ENCODE results near the gene PRKD3.
"Not testable (repeated sequence)": the region's sequence is repeated elsewhere in the genome, so short reads cannot be mapped to it uniquely, and the experiment has no call there.

Gene PRKD3

DNA sequence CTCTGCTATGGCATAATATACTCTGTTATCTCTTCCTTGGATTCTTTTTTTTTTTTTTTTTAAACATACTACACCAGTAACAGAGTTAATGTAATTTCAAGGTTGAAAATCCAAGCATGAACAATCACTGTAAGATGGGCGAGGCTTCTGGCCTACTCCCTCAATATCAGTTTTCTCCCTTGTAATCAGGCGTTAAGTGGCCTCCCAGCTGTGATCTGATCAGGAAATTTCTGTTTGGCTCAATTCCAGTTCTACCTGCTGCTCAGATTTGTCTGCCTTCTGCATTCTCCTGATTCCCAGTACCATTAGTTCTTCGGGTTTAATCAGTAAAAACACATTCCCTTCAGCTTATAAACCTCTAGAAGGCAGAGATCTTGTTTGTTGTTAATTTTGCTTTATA, 18.6 kb downstream of the PRKD3 start:
- DNase-seq: no peak

DNA sequence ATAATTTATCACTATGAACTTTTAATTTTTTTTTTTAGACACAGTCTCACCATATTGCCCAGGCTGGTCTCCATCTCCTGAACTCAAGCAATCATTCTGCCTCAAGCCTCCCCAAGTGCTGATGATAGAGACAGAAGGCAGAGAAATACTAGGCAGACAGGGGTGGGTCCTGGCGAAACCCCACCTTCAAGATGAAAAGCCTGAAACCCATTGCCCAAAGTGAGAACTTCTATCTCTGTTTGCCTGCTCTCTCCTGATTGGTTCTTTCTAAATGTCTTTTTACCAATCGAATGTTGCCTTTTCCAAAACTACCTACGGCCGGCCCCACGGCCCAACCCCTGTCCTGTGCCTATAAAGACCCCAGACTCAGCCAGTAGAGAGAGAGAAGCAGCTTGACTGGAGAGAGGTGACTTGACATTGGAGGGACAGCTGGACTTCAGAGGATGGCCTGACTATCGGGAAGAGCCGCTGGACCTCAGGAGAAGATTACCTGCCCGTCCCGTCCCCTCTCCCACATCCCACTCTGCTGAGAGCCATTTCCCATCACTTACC, 21.9 kb downstream of the PRKD3 start:
- no peak for DNase-seq

DNA sequence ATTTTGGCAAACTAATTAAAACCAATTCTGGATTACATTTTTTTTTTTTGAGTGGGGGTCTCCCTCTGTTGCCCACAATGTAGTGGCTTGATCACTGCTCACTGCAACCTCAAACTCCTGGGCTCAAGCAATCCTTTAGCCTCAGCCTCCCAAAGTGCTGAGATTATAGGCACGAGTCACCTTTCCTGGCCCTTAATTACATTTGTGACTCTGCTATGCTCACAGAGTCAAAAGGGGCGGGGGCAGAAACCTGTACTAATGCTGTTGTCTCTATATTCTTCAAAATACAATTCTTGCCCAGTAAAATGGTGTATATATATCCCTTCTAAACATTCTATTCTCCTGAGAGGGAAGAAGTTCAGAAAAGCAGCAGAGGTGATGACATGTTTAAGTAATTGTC, 23.2 kb downstream of the PRKD3 start:
- DNase-seq: no peak

DNA sequence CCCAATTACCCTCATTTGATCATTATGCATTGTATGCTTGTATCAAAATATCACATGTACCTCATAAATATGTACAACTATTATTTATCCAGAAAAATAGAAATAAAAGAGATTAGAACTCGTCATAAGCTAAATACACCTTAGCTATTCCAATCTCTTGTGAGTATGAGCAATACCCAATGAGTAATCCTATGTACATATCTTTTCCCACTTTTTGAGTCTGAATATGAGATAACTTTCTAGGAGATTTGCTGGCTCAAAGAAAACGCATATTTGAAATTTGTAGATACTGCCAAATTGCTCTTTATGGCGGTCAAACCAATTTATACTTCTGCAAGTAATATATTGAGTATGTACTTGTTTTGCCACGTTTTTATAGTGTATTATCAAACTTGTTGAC, 24.1 kb downstream of the PRKD3 start:
- DNase-seq: no peak

DNA sequence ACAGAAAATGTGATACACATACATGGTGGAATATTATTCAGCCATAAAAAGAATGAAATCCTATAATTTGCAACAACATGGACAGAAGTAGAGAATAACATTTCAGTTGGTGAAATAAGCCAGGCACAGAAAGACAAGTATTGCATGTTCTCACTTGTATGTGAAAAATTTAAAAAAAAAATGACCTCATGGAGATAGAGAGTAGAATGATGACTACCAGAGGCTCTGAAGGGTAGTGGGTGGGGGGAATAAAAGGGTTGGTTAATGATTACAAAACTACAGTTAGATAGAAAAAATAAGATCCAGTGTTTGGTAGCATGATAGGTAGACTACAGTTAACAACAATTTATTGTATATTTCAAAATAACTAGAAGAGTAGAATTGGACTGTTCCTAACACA, 24.5 kb downstream of the PRKD3 start:
- no peak for DNase-seq

DNA sequence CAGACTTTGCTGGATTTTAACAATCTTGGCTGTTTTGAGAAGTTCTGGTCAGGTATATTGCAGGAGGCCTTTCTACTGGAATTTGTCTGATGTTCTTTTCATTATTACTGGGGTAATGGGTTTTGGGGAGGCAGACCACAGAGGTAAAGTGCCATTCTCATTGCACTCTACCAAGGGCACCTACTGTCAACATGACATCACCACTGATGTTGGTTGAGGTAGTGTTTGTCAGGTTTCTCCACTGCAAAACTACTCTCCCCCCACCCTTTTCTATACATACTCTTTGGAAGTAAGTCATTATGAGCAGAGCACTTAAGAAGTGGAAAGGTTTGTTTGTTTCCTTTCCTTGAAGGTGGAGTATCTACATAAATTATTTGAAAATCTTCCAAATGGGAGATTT, 27.0 kb downstream of the PRKD3 start:
- no peak for DNase-seq

DNA sequence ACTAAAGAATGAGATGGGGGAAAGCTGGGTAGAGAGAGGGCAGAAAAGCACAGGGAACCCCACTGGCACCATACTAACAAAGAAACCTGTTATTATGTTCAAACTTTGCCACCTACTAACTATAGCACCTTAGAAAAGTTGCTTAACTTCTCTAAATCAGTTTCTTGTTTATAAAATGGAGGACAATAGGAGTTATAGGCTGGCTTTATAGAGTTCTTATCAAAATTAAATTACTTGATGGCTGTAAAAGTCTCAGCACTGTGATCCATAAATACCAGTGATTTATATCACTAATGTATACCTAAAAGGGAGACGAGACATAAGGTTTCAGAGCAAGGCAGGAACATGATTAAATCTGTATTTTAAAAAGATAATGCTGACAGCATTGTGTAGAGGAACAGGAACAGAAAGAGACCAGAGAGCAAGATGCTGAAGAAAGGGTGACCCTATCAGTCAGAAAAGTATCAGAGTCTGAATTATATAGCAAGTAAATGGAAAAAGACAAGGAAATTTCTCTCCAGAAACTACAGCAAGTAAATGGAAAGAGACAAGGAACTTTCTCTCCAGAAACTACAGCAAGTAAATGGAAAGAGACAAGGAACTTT, 29.1 kb downstream of the PRKD3 start:
- no peak for DNase-seq

DNA sequence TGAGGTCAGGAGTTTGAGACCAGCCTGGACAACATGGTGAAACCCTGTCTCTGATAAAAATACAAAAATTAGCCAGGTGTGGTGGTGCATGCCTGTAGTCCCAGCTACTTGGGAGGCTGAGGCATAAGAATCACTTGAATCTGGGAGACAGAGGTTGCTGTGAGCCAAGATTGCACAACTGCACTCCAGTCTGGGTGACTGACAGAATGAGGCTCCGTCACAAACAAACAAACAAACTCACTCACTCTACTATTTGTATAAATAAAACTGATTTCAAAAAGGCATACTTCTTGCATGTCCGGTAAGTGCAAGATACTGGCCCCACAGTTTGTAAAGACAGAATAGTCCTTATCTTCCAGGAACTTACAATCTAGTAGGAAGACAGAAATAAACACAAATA, 29.8 kb downstream of the PRKD3 start:
- DNase-seq: not testable (repeated sequence)

DNA sequence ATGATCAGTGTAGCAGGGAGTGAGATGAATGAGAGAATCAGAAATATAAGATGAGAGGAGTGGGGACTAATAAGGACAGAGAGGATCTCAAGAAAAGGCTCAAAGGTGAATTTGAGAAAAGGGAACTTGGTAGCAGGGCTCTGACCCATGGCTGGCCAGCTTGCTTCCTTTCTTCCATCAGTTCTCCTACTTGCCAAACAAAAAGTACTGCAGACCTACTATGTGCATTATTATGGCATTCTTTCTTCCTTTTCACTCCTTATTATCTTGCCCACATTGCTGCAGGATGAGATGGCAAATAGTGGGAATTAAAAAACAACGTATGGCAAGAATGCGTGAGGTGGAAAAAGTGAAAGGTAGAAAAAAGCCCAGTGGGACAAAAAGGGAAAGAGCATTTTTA, 33.0 kb downstream of the PRKD3 start:
- DNase-seq: no peak

DNA sequence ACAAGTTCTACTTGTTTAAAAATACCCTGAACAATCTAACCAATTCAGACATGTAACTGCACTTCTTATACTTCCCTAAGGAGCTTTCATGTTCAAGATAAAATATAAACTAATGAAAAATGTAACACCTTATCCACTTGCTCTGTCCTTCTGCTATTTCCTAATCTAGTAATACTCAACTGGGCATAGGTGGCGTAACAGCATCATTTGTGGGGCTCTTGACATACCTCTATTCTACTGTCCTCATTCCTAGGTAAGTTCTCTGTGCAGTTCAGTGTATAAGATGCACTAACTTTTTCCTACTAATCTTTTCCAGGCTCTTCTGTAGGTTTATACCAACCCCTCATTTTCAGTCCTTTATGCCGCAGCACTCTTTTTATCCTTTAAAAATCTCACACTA, 36.7 kb downstream of the PRKD3 start:
- DNase-seq: no peak

DNA sequence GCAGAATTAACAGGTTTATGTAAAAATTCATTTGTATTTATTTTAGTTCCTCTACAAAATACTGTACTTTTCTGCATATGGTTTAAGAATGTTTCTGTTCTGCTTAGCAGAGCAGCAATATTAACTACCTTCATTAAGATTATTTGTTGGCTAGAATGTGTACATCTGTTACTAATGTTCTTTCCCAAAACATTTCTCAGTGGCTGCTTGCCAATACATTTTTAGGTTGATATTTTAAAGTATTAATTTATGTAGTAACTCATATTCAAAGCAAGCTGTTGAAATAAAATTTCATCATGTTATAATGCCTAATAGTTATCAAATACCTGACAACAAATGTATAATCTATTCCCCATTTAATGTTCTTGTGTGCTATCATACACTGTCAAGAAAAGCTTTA, 40.3 kb downstream of the PRKD3 start:
- no peak for DNase-seq

DNA sequence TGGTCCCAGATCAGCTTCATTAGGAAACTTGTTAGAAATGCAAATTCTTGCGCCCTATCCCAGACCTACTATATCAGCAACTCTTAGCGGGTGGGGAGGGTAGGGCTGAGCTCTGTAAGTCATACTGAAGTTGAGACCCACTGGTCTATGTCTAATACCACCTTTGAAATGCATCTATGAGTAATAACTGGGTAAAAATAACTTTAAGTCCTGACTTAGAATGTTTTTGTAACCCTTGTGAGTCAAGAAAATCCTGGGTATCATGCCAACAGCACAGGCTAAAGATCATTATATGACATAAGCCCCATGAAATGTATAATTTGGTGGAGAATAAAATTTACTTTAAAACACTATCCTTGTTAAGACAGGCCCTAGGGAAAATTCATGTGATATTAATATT, 41.4 kb downstream of the PRKD3 start:
- DNase-seq: no peak

DNA sequence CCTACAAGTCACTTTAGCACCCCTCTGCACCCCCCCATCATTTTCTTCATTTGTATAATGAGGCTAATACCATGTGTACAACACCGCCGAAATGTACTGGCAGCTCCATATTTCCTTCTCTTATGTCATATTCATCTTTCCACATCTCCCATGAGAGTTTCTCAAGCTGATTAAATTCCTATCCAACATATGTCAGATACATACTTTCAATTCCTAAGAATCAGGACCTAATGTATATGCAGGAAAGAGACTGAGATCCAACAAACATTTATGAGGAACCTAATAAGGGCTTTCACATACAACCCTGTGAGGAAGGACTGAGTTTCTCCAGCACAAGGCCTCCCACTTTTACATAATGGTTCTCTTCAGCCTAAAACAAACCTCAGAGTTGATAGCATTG, 41.9 kb downstream of the PRKD3 start:
- no peak for DNase-seq

DNA sequence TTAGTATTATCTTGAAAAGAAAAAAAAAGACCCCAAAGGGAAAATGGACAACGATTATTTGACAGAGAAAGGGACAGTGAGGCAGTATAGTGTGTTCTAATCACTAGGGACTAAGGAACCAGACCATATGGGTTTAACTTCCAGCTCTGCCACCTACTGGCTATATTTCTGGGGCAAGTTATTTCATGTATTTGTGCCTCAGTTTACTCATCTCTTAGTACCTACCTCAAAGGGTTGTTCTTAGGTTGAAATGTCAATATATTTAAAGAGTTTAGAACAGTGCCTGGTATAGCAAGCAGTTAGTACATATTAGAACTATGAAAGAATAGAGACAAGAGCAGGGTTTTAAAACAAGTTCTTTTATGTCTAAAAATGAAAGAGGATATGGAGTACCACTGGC, 42.7 kb downstream of the PRKD3 start:
- DNase-seq: no peak

DNA sequence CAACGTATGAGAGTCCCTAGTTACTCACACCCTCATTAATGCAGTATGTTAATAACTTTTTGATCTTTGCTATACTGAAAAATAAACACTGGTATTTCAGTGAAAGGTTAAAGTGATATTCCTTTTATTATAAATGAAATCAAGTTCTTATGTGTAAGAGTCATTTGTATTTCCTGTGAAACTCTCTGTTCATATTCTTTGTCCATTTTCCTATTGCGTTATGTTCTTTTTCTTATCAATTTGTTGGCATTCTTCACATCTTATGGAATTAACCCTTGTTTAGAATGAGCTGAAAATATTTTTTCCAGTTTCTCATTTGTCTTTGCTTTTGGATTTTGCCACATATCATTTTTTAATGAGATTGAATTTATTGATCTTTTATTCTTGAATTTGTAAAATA, 48.3 kb downstream of the PRKD3 start:
- DNase-seq: no peak
